Daoy (cell line): ENCODE data around the gene TOP3B. TPM values are rescaled to one million over a fixed set of nuclear protein-coding genes. Genes with fewer than 3 reads are reported as not detected.
"Not testable (repeated sequence)": the region's sequence is repeated elsewhere in the genome, so short reads cannot be mapped to it uniquely, and the experiment has no call there.

Source experiments
- DNase-seq: peaks from one replicate; pipeline ENCODE4 v3.0.0-alpha.2; 2015; ENCODE audit warnings: low read depth
- total RNA-seq: library from RNA; depleted of rRNA; stranded (reverse); fragments of >200 nt; shearing (Covaris generic); gene quantifications from 2 replicates; pipeline ENCODE4 v1.2.3, GENCODE V29; 2014

TOP3B gene
- total RNA-seq, 1 experiment from 2014 or later: 20.6 TPM

DNA sequence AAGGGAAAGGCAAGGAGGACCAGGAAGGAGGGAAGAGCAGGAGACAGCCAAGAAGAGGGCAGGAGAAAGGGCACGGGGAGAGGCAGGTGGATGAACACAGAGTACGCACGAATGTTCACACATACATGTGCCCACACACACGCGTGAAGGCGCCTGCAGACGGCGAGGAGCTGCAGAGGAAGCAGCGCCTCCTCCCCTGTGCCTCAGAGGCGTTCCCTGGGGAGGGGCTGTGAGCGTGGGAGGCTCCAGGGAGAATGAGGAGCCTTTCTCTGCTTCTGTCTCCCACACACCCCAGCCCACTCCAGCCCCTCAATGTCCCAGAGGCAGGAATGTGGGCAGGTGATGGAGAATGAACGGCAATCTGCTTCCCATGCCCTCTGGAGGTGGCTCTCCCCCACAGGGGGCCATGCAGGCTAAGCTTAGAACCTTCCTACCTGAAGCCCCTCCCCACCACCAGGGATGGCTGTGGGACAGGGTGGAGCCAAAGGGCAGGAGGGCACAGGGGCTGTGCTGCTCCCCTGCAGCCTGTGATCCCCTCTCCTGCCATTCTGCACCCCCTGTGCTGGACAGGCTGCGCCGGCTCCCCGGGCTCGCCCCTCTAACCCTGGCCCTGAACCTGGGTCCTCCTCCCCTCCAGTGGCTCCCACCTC, 55.3 kb downstream of the TOP3B start:
- DNase-seq: no peak

GRCh38 chr22:21926728-21927127, 55.9 kb downstream of the TOP3B start:
- no peak for DNase-seq

DNA sequence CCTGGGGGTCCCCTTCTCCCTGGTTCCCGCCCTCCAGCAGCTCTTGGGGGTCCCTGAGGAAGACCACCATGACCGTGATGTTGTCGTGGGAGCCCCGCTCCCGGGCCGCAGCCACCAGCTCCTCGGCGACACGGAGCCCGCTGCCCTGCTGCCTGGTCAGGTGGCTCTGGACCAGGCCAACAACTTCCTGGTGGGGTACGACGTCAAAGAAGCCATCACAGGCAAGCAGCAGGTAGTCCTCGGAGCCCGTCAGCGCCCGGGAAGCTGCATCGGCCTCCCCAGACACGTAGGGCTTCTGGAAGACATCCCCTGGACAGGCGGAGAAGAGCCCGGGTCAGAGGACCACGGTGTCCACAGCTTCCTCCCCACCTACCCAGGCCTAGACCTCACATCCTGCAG, 59.4 kb downstream of the TOP3B start:
- DNase-seq: no peak

GRCh38 chr22:21922370-21923162, 60.0 kb downstream of the TOP3B start:
- DNase-seq: no peak

DNA sequence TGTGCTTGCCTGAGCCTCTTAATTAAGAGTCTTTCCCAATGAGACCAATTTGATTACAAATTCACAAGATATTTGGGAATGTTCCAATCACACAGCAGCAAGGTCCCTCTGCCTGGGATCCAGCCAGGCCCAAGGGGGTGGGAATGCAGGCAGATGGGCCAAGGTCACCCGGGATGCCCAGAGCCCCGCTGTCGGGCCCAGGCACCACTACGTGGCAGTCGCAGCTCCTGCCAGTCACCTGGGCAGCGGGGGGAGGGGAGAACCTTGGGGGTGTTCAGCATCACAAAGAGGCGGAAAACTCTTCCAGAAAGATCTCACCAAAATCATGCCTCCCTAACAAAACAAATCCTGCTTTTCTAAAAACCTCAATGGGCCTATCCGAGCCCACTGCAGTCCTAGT, 60.9 kb downstream of the TOP3B start:
- no peak for DNase-seq

DNA sequence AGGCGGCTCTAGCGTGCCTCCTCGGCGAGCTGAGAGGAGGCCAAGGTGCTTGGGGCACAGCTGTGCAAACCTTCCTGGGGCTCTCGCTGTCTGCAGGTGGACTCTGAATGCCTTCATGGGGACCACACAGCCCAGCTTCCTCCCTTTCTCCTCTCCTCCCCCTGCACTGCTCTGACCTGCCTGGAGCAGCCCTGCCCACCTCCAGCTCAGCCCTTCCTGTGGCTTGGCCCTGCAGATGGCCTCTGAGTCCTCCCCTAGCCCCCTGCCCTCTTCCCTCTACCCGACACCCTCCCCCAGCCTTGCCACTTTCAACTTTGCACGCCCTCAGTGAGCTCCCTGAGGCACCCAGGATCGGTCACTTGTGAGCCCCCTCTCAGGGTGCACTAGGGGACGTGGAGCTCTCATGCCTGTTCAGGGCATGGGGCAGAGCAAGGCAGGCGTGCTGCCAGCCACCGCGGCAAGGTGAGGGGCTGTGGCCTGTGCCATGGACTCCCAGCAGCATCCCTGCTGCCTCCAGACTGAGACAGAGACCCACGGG, 61.3 kb downstream of the TOP3B start:
- DNase-seq: no peak

DNA sequence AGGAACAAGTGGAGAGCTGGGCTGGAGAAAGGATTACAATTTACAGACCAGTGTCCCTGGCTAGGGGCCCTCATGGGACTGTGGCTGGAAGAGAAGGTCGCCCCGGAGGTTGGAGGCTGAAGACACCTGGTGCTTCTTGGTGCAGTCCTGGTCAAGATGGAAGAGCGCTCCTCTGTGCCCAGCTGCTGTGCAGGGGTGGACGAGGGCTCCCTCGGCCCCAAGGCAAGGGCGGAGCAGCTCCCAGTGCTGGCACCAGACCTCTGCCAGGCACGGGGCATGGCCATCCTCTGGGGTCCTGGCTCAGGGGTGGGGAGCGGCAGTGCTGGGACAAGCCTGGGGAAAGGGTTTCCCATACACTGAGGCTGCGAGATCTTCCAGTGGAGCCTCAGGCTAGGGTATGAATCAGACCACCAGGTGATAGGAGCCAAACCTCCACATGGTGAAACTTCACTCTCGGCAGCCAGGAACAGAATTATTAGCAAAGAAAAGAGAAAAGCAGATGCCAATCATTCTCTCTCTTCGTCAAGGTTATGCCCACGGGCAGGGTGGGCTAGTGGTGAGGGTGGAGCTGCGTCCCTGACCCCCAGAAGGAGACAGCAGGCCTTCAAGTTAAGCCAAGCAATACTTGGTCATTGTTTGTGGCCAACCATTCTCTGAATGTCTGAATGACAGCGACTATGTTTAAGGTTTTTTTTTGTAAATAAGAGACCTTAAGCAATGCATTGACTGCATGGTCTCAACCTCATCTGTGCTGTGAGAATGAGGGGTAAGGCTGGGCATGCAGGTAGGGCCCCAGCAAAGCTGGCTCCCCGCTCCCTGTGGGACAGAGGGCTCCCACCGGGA, 62.0 kb downstream of the TOP3B start:
- no peak for DNase-seq

DNA sequence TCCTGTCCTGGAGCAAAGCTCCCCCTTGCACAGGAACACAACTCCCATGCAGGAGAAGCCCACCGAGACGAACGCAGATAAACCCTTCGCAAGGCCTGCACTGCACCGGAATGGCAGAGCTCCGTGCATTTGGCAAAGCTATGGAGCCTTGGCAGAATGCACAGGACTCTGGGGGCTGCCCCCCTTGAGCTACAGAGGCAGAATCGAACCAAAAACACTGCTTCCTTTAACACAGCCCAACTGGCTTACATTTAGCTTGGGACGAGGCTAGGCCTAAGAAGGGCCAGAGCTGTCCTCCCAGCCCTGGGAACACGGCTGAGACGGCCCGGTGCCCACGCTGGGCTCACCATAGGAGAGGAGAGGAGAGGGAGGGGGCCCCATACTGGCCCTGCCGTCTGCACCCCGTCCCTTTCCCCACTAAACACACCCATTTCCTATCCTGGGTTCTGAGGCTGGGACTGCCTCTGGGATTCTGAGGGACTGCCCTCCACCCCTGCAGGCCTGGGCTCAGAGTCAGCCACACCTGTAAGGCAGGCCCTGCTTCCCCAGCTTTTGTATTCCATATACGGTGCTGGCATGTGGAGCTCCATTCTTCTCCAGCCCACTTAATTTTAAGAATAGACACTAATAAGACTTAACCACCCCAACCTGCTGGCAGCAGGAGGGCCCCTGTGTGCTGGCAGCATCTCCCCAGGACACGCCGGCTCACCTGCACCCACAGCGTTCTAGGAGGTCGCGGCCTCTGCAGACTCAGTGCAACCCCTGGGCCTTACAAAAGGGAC, 62.9 kb downstream of the TOP3B start:
- no peak for DNase-seq

DNA sequence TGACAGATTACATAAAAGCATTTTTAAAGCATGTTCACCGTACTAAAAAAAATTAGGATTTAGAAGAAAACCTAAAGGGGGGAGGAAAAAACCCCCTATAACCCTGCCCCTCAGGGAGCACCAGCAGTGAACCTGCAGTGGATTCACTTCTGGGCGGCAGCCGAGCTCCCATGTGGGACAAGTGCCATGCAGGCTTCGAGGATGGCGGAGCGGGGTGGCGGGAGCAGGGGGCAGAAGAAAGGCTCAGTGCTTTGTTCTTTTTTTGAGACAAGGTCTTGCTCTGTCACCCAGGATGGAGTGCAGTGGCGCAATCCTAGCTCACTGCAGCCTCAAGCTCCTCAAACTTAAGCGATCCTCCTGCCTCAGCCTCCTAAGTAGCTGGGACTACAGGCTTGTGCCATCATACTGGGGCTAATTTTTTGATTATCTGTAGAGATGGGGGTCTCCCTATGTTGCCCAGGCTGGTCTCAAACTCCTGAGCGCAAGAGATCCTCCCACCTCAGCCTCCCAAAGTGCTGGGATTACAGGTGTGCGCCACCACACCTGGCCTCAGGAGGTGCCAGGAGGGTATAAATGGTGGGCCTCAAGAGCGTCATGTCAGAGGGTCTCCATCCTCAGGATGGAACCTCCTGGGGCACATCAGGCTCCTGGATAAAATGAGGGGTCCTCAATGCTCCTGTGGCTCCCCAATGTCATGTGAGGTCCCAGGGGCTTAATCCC, 64.0 kb downstream of the TOP3B start:
- DNase-seq: no peak

DNA sequence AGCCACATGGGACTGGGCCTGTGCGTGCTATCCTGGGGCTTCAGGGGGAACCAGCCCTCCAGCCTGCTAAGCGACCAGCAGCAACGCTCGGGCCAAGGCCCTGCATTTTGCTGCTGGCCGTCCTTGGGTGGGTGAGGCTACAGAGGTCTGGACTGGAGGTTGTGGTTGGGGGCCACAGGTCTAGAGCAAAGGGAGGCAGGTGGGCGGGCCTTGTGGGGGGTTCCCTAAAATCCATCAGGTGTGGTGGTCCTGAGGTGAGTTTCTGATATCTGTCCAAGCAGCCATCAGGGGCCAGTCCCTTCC, 64.7 kb downstream of the TOP3B start:
- no peak for DNase-seq

DNA sequence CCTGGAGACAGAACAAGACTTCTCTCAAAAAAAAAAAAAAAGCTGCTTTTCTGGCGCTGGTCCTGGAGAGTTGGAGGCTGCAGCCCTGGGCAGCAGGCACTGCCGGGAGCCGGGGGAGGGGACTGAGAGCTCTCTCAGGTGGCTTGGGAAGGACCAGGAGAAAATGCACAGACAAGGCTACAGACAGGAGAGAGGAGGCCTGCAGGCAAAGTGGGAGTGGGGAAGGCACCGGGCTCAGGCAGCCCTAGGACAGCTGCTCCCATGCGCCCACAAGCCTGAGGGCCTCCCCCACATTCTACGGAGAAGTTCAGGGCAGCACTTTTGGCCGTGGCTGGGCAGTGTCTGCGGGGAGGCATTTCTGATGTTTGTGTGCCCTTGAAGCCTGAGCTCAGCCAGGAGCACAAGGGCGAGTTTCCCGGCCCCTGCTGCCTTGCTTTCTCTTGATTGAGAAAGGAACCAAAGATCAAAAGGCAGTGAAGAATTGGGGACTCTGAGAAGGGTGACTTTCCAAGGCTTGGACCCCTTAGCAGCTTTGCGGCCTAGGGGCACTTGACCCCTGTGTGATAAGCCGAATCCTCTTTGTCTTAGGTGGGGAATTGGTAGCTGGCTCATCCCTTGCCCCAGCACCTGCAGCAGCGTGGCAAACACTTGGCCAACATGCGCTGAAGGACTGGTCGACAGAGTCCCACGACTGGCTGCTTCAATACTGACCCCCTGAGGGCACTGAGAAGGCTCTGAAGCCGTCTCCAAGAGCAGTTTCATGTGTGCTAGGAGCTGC, 65.2 kb downstream of the TOP3B start:
- no peak for DNase-seq

- no peak for DNase-seq
These were observed 66.2 kb downstream of the TOP3B start for GRCh38 chr22:21916309-21916918.

- no peak for DNase-seq
These were observed 66.8 kb downstream of the TOP3B start for GRCh38 chr22:21915624-21916308.

DNA sequence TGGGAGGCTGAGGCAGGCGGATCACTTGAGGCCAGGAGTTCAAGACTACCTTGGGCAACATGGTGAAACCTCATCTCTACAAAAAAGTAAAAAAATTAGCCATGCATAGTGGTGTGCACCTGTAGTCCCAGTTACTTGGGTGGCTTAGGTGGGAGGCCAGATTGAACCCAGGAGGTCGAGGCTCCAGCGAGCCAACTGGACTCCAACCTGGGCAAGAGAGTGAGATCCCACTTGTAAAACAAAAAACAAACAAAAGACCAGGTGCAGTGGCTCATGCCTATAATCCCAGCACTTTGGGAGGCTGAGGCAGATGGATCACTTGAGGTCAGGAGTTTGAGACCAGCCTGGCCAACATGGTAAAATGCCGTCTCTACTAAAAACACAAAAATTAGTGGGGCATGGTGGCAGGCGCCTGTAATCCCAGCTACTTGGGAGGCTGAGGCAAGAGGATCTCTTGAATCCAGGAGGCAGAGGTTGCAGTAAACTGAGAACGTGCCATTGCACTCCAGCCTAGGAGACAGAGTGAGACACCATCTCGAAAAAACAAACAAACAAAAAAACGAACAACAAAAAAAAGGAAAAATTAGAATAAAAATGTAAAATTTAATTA, 68.4 kb downstream of the TOP3B start:
- DNase-seq: not testable (repeated sequence)

GRCh38 chr22:21910367-21910766, 72.2 kb downstream of the TOP3B start:
- DNase-seq: not testable (repeated sequence)

- DNase-seq: no peak
These were observed 72.7 kb downstream of the TOP3B start for GRCh38 chr22:21909871-21910270.

- no peak for DNase-seq
These were observed 74.7 kb downstream of the TOP3B start for GRCh38 chr22:21907638-21908522.
